Esophagus squamous epithelium (tissue), 5 donors: ENCODE results near the gene EVL. TPM values are rescaled to one million over a fixed set of nuclear protein-coding genes. Genes with fewer than 3 reads are reported as not detected.

Source experiments
- DNase-seq: peaks from one replicate; lab custom pipeline; 2025; lab: John Stamatoyannopoulos, UW
- H3K27ac ChIP-seq, 4 donors: fragments of 200-600 bp; sonication (generic); one replicate each; pipeline ENCODE4 v1.5.1; 2016 to 2019; ENCODE audit warnings: mild to moderate bottlenecking in 1 of 4
- H3K27me3 ChIP-seq, 4 donors: fragments of 200-600 bp; sonication (generic); 1 replicate in 3 of 4; 2 replicates in 1 of 4; pipeline versions ENCODE4 v1.5.1 to v1.6.0; 2017 to 2021; ENCODE audit warnings: antibody characterized with exemption in 1 of 4
- H3K36me3 ChIP-seq, 3 donors: fragments of 200-600 bp; sonication (generic); one replicate each; pipeline ENCODE4 v1.5.1; 2016 to 2019
- H3K4me1 ChIP-seq, 3 donors: fragments of 200-600 bp; sonication (generic); one replicate each; pipeline ENCODE4 v1.5.1; 2017 to 2019
- H3K4me3 ChIP-seq, 4 donors: fragments of 200-600 bp; sonication (generic); 1 replicate in 3 of 4; 2 replicates in 1 of 4; pipeline ENCODE4 v1.5.1; 2016 to 2019; ENCODE audit warnings: mild to moderate bottlenecking in 2 of 4, moderate library complexity in 1 of 4
- H3K9me3 ChIP-seq, 3 donors: fragments of 200-600 bp; sonication (generic); one replicate each; pipeline ENCODE4 v1.5.1; 2016 to 2019
- CTCF ChIP-seq, 6 experiments: fragments of 450-650 bp in 4 of 6; fragments of 200-600 bp in 2 of 6; sonication (generic) in 2 of 6; IDR thresholded peaks; one replicate each; pipeline ENCODE4 v1.5.1; 2016 to 2019; ENCODE audit warnings: antibody characterized with exemption in 6 of 6, mild to moderate bottlenecking in 4 of 6, moderate library complexity in 4 of 6
- POLR2A ChIP-seq, 4 donors: fragments of 450-650 bp; IDR thresholded peaks; one replicate each; pipeline ENCODE4 v1.6.1; 2017; ENCODE audit warnings: antibody characterized with exemption in 4 of 4, mild to moderate bottlenecking in 4 of 4, moderate library complexity in 3 of 4
- WGBS, 2 donors: methylation state at CpG; one replicate each; pipeline ENCODE4 v1.1.5; 2018; 5-methylcytosine and 5-hydroxymethylcytosine counted together
- intact Hi-C: fragments of 100-400 bp; cut with DNase I; formaldehyde crosslinking; loops from one replicate; pipeline ENCODE4 v1.15.0; 2022
- total RNA-seq, 4 donors: library from RNA; depleted of rRNA; stranded (reverse); fragments of >200 nt; gene quantifications; one replicate each; pipeline ENCODE4 v1.1.0, GENCODE V29; 2016
- donor health status: DM: yes; HTN: yes; CAD: no.

Gene EVL
- total RNA-seq, 4 donors from 2014 or later, result 20.0 to 61.2 (median 25.8) TPM

- H3K27ac ChIP-seq, result no peak overlapping the region
- peaks cover 0 to 25% (median 0%) of the 10 kb centered on the region in 3 donors for H3K36me3 ChIP-seq
- no peaks in the 10 kb centered on the region for H3K9me3 ChIP-seq
- no peak overlapping the region for H3K4me3 ChIP-seq
- no peaks in the 10 kb centered on the region for H3K27me3 ChIP-seq
- intact Hi-C loops, result no loop called here
- H3K4me1 ChIP-seq, result peaks cover 0 to 20% (median 0%) of the 10 kb centered on the region in 3 donors
- TF ChIP-seq POLR2A (IDR thresholded peaks at IDR 0.05) (no peak), CTCF (IDR thresholded peaks at IDR 0.05) (no peak)
- WGBS, 2 donors, result 86 to 96% methylated on average over 6 to 8 of the region's 8 CpGs
- DNase-seq, result no peak
Measured at GRCh38 chr14:100115726-100116125, 50.5 kb downstream of the EVL start.

GRCh38 chr14:100116134-100116533 lies 50.9 kb downstream of the EVL start:
- intact Hi-C loops, result no loop called here
- Histone ChIP-seq H3K36me3 (peaks cover 0 to 24% (median 0%) of the 10 kb centered on the region in 3 donors), H3K4me3 (no peak overlapping the region), H3K4me1 (peaks cover 0 to 20% (median 0%) of the 10 kb centered on the region in 3 donors), H3K27me3 (no peaks in the 10 kb centered on the region), H3K27ac (no peak overlapping the region), H3K9me3 (no peaks in the 10 kb centered on the region)
- 58 to 75% methylated on average over 2 to 3 of the region's 3 CpGs for WGBS, 2 donors
- TF ChIP-seq CTCF (IDR thresholded peaks at IDR 0.05) (no peak), POLR2A (IDR thresholded peaks at IDR 0.05) (no peak)
- DNase-seq, result no peak

- TF ChIP-seq POLR2A (IDR thresholded peaks at IDR 0.05) (no peak), CTCF (IDR thresholded peaks at IDR 0.05) (no peak)
- no peak for DNase-seq
- H3K27me3 ChIP-seq, result no peaks in the 10 kb centered on the region
- no peaks in the 10 kb centered on the region for H3K9me3 ChIP-seq
- intact Hi-C loops, result no loop called here
- H3K27ac ChIP-seq, result no peak overlapping the region
- H3K4me3 ChIP-seq, result no peak overlapping the region
- H3K4me1 ChIP-seq, result peaks cover 0 to 20% (median 0%) of the 10 kb centered on the region in 3 donors
- WGBS, 2 donors, result 97 to 100% methylated on average over 4 to 7 of the region's 10 CpGs
- H3K36me3 ChIP-seq, result peaks cover 0 to 24% (median 0%) of the 10 kb centered on the region in 3 donors
Measured at GRCh38 chr14:100117026-100117425, 51.8 kb downstream of the EVL start.

GRCh38 chr14:100117633-100118395 lies 52.6 kb downstream of the EVL start:
- Histone ChIP-seq H3K27me3 (no peaks in the 10 kb centered on the region), H3K4me1 (peaks cover 0 to 20% (median 0%) of the 10 kb centered on the region in 3 donors), H3K36me3 (peaks cover 0 to 24% (median 0%) of the 10 kb centered on the region in 3 donors), H3K9me3 (no peaks in the 10 kb centered on the region), H3K4me3 (no peak overlapping the region), H3K27ac (no peak overlapping the region)
- intact Hi-C loops, result no loop called here
- WGBS, 2 donors, result 87 to 94% methylated on average over 14 of the region's 14 CpGs
- no peak for DNase-seq
- TF ChIP-seq POLR2A (IDR thresholded peaks at IDR 0.05) (no peak), CTCF (IDR thresholded peaks at IDR 0.05) (no peak)

GRCh38 chr14:100118396-100119011 lies 53.3 kb downstream of the EVL start:
- peaks cover 0 to 29% (median 0%) of the 10 kb centered on the region in 3 donors for H3K36me3 ChIP-seq
- H3K27ac ChIP-seq, result no peak overlapping the region
- no peak for DNase-seq
- intact Hi-C loops, result no loop called here
- H3K4me1 ChIP-seq, result peaks cover 0 to 20% (median 0%) of the 10 kb centered on the region in 3 donors
- H3K27me3 ChIP-seq, result no peaks in the 10 kb centered on the region
- no peak overlapping the region for H3K4me3 ChIP-seq
- TF ChIP-seq POLR2A (IDR thresholded peaks at IDR 0.05) (no peak), CTCF (IDR thresholded peaks at IDR 0.05) (no peak)
- no peaks in the 10 kb centered on the region for H3K9me3 ChIP-seq
- WGBS, 2 donors, result 76% methylated on average over 5 of the region's 7 CpGs; no CpG with 5 or more reads in 1 of the 2 donors
